ENCODE measurements around the gene THEM4.
"Not testable (repeated sequence)": the region's sequence is repeated elsewhere in the genome, so short reads cannot be mapped to it uniquely, and the experiment has no call there.

The THEM4 gene

DNA sequence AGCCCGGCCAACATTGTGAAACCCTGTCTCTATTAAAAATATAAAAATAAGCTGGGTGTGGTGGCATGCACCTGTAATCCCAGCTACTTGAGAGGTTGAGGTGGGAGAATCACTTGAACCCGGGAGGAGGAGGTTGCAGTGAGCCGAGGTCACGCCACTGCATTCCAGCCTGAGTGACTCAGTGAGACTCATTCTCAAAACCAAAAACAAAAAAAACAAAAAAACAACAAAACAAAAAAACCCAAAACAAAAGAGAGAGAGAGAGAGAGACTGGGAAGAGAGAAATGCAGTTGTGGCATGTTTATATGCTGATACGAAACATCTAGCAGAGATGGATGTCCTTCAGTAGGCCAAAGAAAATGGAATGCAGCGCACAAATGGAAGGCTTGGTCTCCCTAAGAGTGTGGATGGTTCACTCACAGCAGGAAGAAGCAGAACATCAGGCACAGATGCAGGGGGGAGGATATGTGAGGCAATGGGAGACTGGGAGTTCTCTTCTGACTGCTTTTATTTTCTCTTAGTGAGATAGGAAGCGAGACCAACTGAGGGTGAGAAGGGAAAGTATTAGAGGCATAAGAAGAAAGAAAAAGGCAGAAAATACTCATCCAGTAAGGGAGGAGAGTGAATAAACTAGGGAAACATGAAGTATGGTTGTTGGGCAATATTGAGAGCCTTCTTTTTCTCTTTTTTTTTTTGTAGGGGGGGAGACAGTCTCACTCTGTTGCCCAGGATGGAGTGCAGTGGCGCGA lies 16.0 kb downstream of the THEM4 start:
- no peak for DNase-seq (ENCODE audit: low read depth)

DNA sequence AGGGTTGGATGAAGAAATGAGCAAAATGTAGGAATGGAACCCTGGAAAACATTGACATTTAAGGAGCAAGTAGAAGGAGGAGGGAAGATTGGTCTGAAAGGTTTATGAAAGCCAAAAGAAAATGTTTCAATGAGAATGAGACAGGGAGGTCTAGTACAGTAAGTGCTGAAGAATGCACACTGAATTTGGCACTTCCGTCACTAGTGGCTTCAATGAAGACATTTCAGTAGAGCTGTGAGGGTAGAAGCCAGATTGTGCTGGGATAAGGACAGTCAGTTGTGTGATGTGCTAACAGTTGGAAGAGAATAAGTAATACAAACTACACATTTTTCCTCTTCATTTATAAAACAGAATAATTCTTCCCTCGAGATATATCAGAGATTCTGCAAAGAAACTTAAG lies 17.1 kb downstream of the THEM4 start:
- no peak for DNase-seq (ENCODE audit: low read depth)

DNA sequence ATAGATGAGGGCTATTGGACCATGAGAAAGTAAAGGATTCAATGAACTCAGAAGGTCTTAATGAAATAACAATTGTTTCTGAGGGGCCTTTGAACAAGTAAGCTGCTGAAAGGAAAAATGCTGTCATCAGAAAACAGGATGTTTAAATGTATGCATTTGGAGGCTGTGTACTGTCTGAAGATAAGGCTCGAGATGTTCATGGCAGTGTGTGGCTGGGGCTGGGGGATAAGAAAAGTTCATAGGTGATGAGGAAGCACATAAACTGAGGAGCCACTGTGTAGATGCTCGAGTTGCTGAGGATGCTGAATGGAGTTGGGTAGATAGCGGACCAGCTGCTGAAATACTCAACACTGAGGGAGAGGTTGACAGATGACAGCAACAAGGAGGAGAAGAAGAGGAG lies 17.8 kb downstream of the THEM4 start:
- DNase-seq (ENCODE audit: low read depth) = no peak

DNA sequence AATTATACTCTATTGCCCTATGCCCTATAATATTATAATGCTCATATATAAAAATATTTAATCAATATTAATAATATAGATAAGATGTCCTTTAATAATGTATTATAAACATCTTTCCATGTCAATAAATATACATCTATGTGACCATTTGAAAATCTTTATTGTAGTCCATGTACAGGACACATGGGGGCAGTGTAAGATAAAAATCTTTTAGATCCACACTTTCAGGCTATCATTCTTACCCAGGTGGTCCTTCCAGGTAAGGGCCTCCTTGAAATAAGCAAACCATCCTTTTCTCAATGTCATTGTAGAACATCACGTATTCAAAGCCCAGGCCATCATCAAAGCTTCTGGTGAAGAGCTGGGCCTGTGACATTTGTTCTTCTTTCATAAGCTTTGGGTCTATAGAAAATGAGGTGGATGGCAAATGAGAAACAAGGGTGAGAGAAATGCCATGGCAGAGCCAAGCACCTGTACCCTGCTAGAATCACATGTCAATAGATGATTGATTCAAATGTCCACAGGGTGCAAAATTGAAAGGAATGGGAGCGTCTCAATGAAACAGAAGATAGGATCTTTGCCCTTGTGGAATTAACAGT lies 20.2 kb downstream of the THEM4 start:
- no peak for DNase-seq (ENCODE audit: low read depth)

DNA sequence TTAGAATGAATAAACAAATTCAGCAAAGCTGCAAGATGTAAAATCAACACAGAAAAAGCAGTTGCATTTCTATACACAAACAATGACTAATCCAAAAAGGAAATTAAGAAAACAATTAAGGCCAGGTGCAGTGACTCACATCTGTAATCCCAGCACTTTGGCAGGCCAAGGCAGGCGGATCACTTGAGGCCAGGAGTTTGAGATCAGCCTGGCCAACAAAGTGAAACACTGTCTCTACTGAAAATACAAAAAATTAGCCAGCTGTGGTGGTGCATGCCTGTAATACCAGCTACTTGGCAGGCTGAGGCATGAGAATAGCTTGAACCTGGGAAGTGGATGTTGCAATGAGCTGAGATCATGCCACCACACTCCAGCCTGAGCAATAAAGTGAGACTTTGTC lies 22.3 kb downstream of the THEM4 start:
- DNase-seq (ENCODE audit: low read depth) = no peak

DNA sequence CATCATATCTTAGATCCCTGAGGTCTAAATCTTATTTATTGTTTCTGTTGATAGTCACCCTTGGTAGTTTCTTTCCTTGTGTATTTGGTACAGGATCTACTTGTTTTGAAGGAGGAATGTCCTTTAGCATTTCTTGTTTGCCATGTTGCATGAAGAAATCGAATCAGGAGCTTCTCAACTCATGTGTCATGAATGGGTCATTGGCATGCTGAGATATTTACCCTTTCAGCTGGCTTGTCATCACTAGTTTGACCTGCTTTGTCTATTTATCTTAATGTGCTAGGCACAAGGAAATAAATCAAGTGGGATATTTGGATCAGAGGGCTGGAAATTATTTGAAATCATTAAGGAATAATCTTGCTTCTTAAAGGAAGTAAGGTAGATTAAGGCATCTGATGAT lies 23.8 kb downstream of the THEM4 start:
- DNase-seq (ENCODE audit: low read depth) = no peak

DNA sequence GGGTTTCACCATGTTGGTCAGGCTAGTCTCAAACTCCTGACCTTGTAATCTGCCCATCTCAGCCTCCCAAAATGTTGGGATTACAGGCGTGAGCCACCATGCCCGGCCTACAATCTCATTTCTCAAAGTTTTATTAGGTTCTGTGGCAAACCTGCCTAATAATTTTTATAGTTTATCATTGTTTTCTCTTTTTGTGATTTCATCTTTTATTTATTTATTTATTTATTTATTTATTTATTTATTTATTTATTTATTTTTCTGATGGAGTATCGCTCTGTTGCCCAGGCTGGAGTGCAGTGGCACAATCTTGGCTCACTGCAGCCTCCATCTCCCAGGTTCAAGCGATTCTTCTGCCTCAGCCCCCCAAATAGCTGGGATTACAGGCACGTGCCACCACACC lies 24.4 kb downstream of the THEM4 start:
- DNase-seq (ENCODE audit: low read depth) = not testable (repeated sequence)

DNA sequence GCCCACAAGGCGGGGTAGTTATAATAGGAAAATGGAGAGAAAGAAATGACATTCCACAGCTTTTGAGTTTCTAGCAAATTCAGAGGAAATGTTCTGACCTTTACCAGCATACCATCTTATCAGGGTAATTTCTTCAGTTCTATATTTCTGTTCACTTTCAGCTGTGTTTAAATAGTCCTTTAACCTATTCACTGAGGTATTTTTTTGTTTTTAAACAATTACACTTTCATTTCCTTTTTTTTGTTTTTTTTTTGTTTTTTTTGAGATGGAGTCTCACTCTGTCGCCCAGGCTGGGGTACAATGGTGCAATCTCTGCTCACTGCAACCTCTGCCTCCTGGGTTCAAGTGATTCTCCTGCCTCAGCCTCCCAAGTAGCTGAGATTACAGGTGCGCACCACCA lies 24.9 kb downstream of the THEM4 start:
- DNase-seq (ENCODE audit: low read depth) = not testable (repeated sequence)

DNA sequence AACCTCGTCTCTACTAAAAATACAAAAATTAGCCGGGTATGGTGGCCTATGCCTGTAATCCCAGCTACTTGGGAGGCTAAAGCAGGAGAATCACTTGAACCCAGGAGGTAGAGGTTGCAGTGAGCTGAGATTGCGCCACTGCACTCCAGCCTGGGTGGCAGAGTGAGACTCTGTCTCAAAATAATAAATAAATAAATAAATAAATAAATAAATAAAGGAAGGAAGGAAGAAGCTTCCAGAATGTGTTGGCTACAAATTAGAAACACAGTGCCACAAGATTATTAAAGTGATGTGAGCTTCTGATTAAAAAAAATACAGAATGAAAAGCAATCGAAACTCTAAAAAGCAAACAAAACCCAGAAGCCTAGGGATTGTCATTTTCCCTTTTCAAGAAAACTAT lies 25.4 kb downstream of the THEM4 start:
- DNase-seq (ENCODE audit: low read depth) = not testable (repeated sequence)

DNA sequence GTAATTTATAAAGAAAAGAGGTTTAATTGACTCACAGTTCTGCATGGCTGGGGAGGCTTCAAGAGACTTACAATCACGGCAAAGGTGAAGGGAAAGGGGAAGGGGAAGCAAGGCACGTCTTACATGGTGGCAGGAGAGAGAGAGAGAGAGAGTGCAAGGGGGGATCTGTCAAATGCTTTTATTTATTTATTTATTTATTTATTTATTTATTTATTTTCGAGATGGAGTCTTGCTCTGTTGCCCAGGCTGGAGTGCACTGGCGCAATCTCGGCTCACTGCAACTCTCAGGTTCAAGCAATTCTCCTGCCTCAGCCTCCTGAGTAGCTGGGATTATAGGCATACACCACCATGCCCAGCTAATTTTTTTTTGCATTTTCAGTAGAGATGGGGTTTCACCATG lies 26.4 kb downstream of the THEM4 start:
- not testable (repeated sequence) for DNase-seq (ENCODE audit: low read depth)

DNA sequence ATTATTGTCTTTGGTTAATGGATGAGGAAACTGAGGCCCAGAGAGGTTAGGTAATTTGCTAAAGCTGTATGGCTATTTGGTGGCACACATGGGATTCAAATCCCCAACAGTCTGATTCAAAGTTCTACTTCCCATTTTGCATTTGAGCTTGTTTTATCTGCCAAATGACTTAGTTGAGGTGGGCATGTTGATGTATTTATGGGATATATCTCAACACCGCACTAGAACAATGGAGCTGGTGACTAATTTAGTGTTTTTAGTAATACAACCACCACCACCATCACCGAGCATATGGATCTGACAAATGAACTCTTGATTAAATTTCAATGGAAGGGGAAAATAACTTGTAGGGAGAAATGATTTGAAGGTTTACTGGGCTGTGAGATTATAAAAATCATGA lies 26.8 kb downstream of the THEM4 start:
- no peak for DNase-seq (ENCODE audit: low read depth)

DNA sequence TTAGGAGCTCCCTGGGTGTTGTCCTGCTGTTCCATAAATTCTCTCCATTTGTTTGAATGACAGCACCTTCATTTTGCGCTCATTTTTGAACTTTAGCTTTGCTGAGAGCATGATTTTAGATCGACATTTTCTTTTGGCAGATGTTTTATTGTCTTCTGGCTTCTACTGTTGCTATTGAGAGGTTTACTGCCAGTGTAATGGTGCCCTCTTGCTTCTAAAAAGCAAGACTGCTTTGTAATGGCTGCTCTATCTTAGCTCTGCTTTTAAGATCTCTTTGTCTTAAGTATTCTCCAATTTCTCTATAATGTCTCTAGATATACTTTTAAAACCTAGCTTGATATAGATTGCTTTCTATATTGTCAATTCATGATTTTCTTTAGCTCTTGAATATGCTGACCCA lies 27.8 kb downstream of the THEM4 start:
- no peak for DNase-seq (ENCODE audit: low read depth)

DNA sequence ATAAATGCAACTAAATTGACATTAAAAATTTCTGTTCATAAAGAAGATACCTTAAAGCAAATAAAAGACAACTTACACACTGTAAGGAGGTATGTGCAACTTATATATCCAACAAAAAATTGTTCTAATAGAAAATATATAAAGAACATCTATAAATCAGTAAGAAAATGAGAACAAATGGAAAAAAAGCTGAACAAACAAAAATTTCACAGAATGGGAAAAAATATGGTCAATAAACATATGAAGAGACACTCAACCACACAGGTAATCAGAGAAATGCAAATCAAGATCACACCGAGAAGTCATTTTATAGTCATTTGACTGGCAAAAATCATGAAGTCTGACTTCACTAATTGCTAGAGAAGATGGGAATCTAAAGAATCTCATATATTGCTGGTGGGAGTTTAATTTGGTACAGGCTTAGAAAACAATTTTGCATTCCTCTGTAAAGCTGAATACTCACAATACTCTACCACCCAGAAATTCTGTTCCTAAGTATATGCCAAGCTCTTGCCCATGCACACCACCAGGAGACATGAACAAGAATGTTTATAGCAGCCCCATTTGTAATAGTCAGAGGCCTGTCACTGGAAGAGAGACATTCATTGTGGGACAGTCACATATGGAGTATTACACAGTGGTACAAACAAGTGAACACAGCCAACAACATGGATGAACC lies 33.8 kb downstream of the THEM4 start:
- DNase-seq (ENCODE audit: low read depth) = no peak

DNA sequence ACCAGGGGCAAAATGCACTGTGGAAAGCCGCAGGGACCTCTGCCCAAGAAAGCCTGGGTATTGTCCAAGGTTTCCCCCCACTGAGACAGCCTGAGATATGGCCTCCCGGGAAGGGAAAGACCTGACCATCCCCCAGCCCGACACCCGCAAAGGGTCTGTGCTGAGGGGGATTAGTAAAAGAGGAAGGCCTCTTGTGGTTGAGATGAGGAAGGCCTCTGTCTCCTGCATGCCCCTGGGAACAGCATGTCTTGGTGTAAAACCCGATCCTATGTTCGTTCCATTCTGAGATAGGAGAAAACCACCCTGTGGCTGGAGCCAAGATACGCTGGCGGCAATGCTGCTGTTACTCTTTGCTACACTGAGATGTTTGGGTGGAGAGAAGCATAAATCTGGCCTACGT lies 36.5 kb downstream of the THEM4 start:
- not testable (repeated sequence) for DNase-seq (ENCODE audit: low read depth)

DNA sequence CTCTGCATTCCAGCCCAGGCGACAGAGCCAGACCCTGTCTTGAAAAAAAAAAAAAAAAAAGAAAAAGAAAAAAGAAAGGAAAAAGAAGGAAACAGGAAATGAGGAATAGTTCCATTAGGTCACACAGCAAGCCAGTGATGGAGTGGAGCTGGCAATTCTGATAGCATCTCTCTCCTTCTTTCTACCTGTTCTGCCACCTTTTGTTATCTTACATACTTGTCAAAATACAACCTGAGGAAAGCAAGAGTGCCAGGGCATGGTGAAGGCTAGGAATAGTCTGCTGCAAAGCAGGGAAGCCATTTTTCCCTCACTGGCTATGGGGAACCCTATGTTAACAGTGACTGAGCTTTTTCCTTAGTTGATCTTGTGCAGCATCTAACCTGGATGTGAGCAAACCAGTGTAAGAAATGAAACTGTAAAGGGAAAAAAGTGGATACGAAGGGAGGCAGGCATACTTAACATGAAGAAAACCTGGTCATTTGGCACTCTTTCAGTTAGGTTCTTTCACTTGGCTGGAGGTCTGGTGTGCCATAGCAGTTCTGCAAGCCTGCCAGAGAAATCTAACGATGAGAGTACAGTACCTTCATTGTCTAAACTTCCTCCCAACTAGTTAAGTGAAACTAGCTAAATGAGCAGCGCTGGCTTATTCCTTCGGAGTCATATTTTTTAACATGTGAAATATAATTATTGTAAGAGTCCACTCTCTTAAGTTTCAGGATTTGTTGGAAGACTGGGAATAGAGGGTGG lies 37.9 kb downstream of the THEM4 start:
- no peak for DNase-seq (ENCODE audit: low read depth)

DNA sequence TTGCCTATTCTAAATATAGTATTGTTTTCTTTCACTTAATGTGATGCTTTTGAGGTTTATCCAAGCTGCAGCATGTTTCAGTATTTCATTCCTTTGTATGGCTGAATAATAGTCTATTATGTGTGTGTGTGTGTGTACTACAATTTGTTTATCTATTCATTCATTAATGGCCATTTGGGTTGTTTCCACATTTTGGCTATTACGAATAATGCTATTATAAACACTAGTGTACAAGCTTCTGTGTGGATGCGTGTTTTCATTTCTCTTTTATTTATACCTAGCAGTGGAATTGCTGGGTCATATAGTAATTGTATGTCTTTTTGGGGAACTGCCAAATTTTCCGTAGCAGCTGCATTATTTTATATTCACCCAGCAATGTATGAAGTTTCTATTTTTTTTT lies 40.8 kb downstream of the THEM4 start:
- DNase-seq (ENCODE audit: low read depth) = no peak

DNA sequence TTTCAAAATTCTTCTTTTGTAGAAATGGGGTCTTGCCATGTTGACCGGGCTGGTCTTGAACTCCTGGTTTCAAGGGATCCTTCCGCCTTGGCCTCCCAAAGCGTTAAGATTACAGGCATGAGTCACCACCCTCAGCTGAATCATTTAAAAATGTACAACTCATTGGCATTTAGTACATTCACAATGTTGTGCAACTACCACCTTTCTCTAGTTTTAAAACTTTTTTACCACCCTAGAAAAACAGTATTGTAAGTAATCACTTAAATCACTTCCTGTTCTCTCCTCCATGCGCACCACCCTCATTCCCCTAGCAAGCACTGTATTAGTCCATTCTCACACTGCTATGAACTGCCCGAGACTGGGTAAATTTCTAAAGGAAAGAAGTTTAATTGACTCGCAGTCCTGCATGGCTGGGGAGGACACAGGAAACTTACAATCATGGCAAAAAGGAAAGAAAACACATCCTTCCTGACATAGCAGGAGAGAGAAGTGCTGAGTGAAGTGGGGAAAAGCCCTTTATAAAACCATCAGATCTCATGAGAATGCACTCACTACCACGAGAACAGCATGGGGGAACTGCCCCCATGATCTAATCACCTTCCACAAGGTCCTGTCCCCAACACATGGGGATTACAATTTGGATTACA lies 41.4 kb downstream of the THEM4 start:
- no peak for DNase-seq (ENCODE audit: low read depth)

DNA sequence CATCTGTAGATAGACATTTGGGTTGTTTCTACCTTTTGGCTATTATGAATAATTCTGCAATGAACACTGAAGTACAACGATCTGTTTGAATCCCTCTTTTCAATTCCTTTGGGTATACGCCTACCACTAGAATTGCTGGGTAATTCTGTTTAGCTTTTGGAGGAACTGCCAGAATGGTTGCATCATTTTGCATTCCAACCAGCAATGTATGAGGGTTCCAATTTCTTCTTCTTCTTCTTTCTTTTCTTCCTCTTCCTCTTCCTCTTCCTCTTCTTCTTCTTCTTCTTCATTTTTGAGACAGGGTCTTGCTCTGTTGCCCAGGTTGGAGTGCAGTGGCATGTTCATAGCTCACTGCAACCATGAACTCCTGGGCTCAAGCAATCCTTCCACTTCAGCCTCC lies 42.0 kb downstream of the THEM4 start:
- DNase-seq (ENCODE audit: low read depth) = no peak

DNA sequence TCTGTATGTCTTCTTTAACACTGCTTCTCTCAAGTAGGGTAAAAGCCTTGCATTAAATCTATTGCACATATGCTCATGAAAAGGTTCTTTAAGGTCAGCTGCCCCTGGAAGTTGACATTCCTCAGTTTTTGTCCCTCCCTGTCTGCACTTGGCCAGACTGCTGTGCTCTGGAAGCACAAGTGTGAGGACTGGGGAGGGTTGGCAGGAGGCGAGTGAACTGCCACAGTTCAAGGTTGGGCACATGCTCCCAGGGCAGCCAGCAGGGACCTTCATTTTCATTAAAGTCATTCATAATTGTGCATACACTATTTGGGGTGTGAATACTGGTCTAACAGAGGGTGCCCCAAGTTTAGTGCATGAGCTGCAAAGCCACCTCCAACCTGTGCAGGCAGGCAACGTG lies 44.9 kb downstream of the THEM4 start:
- no peak for DNase-seq (ENCODE audit: low read depth)

DNA sequence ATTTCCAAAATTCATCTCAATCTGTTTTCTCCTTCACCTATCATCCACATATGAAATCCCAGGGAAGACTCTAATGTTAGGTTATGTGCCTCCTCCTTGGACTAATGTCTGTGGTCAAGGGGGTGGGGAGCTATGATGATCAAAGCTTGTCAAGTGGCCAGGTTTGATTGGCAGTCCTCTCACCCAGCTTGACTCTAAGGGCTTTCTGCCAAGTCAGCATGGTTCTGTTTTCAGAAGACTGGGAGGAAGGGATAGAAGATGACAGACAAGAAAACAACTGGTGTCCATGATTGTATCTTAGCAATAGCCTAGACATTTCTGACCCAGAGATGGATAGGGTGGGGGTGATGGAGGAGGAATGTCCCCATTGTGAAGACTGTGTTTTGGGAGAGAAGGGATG lies 46.7 kb downstream of the THEM4 start:
- DNase-seq (ENCODE audit: low read depth) = no peak

DNA sequence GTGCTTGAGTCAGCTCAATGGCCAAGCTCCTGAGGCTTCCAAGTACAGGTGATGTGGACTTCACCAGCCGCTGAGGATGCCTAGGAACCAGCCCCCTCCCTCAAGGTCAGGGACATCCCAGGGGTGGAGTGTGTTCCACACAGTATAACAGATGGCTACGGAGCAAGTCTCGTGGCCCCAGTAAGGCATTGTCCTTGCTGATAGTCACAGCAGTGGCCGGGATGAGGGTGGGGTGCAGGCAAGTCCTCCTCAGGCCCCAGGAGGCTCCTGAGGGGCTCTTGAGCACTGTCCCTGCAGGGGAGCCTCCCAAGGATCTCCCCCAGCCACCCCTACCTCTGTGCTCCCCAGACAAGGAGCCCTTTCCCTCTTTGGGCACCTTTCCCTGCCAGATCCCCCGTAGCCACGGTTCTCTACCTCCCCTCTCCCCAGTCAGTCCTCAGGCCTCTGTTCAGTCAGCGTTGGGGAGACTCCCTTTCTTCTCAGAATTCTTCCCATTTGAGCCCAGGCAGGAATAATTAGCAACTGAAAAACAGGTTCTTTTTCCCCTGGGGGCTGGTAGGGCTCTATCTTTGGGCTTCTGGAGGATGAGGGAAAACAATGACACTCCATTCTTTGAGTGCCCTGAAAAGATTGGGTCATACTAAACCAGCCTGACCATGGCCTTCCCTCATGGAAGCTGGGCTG lies 48.7 kb downstream of the THEM4 start:
- DNase-seq (ENCODE audit: low read depth) = no peak

DNA sequence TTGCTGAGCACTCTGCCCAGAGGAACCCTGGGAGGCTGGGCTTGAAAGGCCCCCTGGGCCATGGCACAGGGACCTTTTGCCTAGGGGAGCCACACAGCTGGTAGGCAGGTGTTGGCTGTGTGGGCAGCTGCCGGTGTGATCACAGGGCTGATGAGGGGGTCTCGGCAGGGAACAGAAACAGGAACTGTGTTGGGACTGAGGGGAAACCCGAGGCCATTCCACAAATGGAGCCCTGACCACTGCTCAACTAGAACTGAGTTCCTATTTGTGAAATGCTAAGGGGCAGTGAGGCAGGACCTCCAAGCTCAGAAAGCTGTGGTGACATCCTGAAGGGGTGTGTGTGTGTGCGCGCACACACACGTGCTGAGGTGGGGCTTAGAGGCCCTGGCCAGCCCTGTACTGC lies 49.4 kb downstream of the THEM4 start:
- DNase-seq (ENCODE audit: low read depth) = no peak
